ENCODE results near the gene DCAF11.

DNA sequence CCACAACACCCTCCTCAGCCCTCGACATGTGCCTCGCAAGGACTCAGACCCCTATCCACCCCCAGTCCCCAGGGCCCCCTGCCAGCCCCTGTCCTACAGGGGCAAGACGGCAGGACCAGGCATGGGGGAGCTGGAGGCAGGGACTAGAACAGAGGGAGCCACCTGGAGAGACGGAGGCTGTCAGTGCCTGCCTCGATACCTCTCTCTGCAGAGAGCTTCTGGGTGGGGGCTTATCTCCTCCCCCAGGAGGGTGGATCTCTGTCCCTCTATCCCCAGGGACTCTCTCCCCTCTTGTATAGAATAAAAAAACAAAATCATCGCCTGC is 45.2 kb upstream of the DCAF11 start:
- no peak for TF ChIP-seq POLR2A (IDR thresholded peaks at IDR 0.05)
- TF ChIP-seq, protein P1, sequence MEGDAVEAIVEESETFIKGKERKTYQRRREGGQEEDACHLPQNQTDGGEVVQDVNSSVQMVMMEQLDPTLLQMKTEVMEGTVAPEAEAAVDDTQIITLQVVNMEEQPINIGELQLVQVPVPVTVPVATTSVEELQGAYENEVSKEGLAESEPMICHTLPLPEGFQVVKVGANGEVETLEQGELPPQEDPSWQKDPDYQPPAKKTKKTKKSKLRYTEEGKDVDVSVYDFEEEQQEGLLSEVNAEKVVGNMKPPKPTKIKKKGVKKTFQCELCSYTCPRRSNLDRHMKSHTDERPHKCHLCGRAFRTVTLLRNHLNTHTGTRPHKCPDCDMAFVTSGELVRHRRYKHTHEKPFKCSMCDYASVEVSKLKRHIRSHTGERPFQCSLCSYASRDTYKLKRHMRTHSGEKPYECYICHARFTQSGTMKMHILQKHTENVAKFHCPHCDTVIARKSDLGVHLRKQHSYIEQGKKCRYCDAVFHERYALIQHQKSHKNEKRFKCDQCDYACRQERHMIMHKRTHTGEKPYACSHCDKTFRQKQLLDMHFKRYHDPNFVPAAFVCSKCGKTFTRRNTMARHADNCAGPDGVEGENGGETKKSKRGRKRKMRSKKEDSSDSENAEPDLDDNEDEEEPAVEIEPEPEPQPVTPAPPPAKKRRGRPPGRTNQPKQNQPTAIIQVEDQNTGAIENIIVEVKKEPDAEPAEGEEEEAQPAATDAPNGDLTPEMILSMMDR (IDR thresholded peaks at IDR 0.05) = no peak

Measured in breast epithelium (tissue), 3 donors.